Measurements from ENCODE around the gene PDE4C.

Gene PDE4C

DNA sequence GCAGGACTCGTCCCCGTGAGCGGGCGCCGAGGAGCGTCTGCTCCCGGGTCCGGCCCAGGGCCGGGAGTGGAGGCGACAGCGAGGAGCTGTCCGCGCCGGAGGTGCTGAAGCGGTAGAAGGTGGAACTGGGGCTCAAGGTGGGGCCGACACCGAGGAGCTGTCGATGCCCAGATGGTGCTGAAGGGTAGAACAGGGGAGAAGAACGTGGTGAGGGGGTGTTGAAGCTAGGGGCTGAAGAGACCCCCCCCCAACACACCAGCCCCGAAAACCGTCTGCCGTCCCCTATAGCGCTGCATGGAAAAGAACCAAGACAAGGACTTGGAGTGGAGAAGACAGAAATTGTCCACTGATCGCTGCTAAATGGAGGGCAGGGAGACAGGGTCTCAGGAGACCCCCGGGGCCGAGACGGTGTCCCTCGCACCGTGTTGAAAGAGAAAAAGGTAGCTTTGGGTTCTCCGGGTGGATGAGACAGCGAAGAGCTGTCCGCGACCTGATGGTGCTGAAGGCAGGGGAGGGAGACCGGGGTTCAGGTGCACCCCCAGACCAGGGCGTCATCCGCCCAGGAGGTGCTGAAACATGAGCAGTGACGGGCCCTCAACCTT is 7.1 kb upstream of the PDE4C start:
- TF ChIP-seq ZNF384 (IDR thresholded peaks at IDR 0.05) (no peak), SUZ12 (IDR thresholded peaks at IDR 0.05) (no peak), ELF4 (IDR thresholded peaks at IDR 0.05) (no peak), CTBP1 (IDR thresholded peaks at IDR 0.05; ENCODE audit: borderline replicate concordance) (no peak), LEF1 (IDR thresholded peaks at IDR 0.05; ENCODE audit: borderline replicate concordance) (no peak), NFRKB (IDR thresholded peaks at IDR 0.05) (no peak), L3MBTL2 (conservative IDR thresholded peaks at IDR 0.05) (no peak), FOXM1 (IDR thresholded peaks at IDR 0.05; ENCODE audit: borderline replicate concordance) (no peak), SP1 (IDR thresholded peaks at IDR 0.05) (no peak)
- ChIA-PET POLR2A (interaction anchor here (1.7 to 1.9 kb wide), 3 partner anchors 9 to 48 kb away, joined by 4 to 14 read pairs (median 5); partner anchors contain the start of gene JUND), CTCF (interaction anchor here (0.9 to 1.4 kb wide), 5 partner anchors 9 to 46 kb away, joined by 3 to 7 read pairs (median 5); no protein-coding TSS in a partner anchor)
- peak; percentile 80 for DNase-seq (ENCODE audit: extremely low spot score)

DNA sequence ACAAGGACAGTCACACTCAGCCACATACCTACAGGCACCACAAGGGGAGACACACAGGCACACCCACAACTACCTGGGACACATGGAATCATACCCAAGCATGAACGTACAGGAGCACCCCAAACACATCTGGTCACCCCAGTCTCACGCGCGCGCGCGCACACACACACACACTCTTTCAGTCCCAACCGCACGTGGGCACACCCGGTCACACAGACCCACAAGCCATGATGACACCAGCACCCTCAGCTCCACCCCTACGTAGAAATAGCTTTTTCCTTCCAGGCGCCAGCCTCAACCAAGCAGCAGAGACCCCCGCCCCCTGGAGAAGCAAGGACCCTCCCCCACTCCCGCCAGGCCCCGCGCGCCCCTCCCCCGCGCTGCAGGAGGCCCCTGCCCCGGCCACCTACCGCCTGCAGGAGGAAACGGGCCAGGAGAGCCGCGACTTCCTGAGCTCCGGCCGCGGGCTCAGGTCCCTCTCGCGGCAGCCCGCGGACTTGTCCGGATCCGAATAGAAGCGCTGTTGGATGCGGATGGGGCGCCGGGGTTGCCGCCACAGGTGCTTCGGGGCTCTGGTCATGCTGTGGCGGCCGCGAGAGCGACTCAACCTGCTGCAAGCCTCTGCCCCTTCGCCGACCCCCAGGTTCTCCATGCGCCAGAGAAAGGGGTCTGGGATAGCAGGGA is 6.4 kb upstream of the PDE4C start:
- POLR2A ChIA-PET, result interaction anchor here (1.7 to 1.9 kb wide), 3 partner anchors 9 to 49 kb away, joined by 4 to 14 read pairs (median 5); partner anchors contain the start of gene JUND
- CTCF ChIA-PET, result interaction anchor here (0.6 to 1.4 kb wide), 6 partner anchors 9 to 98 kb away, joined by 3 to 7 read pairs (median 3); no protein-coding TSS in a partner anchor
- peak; percentile 64 for DNase-seq (ENCODE audit: extremely low spot score)
- TF ChIP-seq L3MBTL2 (conservative IDR thresholded peaks at IDR 0.05) (no peak), ARNT (IDR thresholded peaks at IDR 0.05) (no peak), BHLHE40 (IDR thresholded peaks at IDR 0.05; ENCODE audit: borderline replicate concordance) (no peak), ELF4 (IDR thresholded peaks at IDR 0.05) (no peak), LEF1 (IDR thresholded peaks at IDR 0.05; ENCODE audit: borderline replicate concordance) (no peak), FOXA1 (IDR thresholded peaks at IDR 0.05) (no peak), HDGF (IDR thresholded peaks at IDR 0.05; ENCODE audit: borderline replicate concordance) (no peak), FOXM1 (IDR thresholded peaks at IDR 0.05; ENCODE audit: borderline replicate concordance) (no peak), NFRKB (IDR thresholded peaks at IDR 0.05) (no peak), ZNF384 (IDR thresholded peaks at IDR 0.05) (no peak), SUZ12 (IDR thresholded peaks at IDR 0.05) (no peak), CTBP1 (IDR thresholded peaks at IDR 0.05; ENCODE audit: borderline replicate concordance) (no peak), TARDBP (IDR thresholded peaks at IDR 0.05) (no peak), SP1 (IDR thresholded peaks at IDR 0.05) (no peak), FOXK2 (IDR thresholded peaks at IDR 0.05) (no peak)
- TF ChIP-seq, protein P1, sequence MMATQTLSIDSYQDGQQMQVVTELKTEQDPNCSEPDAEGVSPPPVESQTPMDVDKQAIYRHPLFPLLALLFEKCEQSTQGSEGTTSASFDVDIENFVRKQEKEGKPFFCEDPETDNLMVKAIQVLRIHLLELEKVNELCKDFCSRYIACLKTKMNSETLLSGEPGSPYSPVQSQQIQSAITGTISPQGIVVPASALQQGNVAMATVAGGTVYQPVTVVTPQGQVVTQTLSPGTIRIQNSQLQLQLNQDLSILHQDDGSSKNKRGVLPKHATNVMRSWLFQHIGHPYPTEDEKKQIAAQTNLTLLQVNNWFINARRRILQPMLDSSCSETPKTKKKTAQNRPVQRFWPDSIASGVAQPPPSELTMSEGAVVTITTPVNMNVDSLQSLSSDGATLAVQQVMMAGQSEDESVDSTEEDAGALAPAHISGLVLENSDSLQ (IDR thresholded peaks at IDR 0.05), result no peak

DNA sequence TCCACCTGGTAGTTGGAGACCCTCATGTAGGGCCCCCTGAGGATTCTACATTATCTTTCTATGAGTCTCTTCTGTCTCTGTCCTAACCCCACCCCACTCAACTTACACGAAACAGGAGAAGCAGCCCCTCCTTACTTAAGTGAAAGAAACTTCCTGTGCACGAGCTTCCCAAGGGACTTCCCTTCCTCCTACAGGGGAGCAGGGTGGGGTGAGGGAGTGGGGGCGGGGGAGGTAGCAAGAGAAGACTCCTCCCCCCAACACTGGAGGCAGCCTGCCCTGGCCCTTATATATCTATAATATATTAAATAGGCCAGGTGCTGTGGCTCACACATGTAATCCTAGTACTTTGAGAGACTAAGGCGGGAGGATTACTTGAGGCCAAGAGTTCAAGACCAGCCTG is 5.5 kb upstream of the PDE4C start:
- TF ChIP-seq FOXA1 (IDR thresholded peaks at IDR 0.05) (no peak), CTBP1 (IDR thresholded peaks at IDR 0.05; ENCODE audit: borderline replicate concordance) (no peak), FOXM1 (IDR thresholded peaks at IDR 0.05; ENCODE audit: borderline replicate concordance) (no peak), ELF4 (IDR thresholded peaks at IDR 0.05) (no peak), ARNT (IDR thresholded peaks at IDR 0.05) (no peak), L3MBTL2 (conservative IDR thresholded peaks at IDR 0.05) (no peak), FOXK2 (IDR thresholded peaks at IDR 0.05) (no peak), SP1 (IDR thresholded peaks at IDR 0.05) (no peak), ZNF384 (IDR thresholded peaks at IDR 0.05) (no peak), TARDBP (IDR thresholded peaks at IDR 0.05) (no peak), SUZ12 (IDR thresholded peaks at IDR 0.05) (no peak), NFRKB (IDR thresholded peaks at IDR 0.05) (no peak)
- ChIA-PET POLR2A (no interaction called here), CTCF (interaction anchor here (0.7 kb wide), 1 partner anchor 12 kb away, joined by 3 read pairs; no protein-coding TSS in a partner anchor)
- DNase-seq (ENCODE audit: extremely low spot score), result no peak

DNA sequence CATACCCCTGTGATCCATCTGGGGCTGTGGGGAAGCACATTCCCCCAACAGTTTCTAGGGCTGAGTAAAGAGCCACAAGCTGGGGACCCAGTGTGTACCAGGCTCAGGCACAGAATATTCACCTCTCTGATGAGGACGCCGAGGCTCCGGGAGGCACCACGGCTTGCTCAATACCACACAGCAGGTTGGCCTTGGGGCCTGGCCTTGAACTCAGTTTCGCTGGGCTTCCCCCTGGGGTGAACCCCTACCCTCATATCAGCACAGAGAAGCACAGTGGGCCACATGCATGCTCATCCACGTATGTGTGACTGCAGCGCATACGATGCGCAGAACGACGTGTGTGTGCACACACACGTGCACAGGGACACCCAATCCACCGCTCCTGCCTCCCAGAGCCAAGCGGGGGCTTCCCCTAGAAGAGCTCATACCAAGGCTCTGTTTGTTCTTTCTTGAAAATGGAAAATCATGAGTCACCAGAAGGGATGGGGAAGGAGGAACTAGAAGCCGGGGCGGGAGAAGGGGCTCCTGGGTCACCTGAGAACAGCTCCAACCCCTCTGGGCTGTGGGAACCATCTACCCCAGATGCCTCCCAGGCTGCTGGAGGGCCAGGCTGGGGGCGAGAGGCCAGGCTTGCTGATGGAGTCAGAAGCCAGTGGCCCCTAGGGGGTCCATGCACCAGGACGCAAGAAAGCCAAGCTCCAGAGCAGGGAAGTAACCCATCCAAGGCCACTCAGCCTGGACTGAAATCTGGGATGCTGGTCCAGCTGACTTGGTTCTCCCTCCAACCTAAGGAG is 4.9 kb upstream of the PDE4C start:
- DNase-seq (ENCODE audit: extremely low spot score), result no peak
- TF ChIP-seq ARNT (IDR thresholded peaks at IDR 0.05) (no peak), ZNF384 (IDR thresholded peaks at IDR 0.05) (no peak), LEF1 (IDR thresholded peaks at IDR 0.05; ENCODE audit: borderline replicate concordance) (no peak)
- ChIA-PET POLR2A (interaction anchor here (1.3 kb wide), 1 partner anchor 51 kb away, joined by 4 read pairs; no protein-coding TSS in a partner anchor), CTCF (no interaction called here)

DNA sequence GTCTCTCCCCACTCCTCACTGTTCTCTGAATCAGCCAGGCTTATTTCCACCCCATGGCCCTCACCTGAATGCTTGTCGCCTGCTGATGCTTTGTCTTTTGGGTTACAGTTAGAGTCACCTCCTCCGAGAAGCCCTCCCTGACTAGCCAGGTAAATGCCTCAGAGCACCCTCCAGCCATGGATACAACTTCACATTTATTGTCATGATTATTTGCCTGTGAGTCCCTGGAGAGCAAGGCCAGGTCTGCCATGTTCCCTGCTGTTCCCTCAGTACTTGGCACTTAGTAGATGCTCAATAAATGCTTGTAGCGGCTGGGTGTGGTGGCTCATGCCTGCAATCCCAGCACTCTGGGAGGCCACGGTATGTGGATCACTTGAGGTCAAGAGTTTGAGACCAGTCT is 3.7 kb upstream of the PDE4C start:
- POLR2A ChIA-PET, result interaction anchor here (1.3 kb wide), 1 partner anchor 52 kb away, joined by 4 read pairs; no protein-coding TSS in a partner anchor
- CTCF ChIA-PET, result no interaction called here
- no peak for DNase-seq (ENCODE audit: extremely low spot score)
- no peak for TF ChIP-seq ELF4 (IDR thresholded peaks at IDR 0.05)
- no peak for TF ChIP-seq CTBP1 (IDR thresholded peaks at IDR 0.05; ENCODE audit: borderline replicate concordance)
- TF ChIP-seq ARNT (IDR thresholded peaks at IDR 0.05), result no peak
- no peak for TF ChIP-seq ZNF384 (IDR thresholded peaks at IDR 0.05)

DNA sequence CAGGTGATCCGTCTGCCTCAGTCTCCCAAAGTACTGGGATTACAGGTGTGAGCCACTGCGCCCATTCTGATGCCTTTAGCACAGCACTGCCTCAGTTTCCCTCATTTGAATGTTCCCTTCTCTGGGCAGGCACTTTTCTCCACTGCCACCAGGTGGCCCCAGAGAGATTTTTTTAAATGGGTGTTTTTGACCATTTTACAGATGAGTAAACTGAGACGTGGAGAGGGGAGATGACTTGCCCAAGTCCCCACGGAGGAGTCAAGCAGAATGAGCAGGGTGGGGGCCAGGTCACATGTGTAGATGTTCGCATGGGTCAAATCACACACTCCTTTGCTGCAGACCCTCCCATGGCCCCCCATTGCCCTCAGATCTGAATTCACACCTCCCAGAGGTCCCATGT is 3.2 kb upstream of the PDE4C start:
- ChIA-PET CTCF (no interaction called here), POLR2A (no interaction called here)
- DNase-seq (ENCODE audit: extremely low spot score), result no peak
- TF ChIP-seq BHLHE40 (IDR thresholded peaks at IDR 0.05; ENCODE audit: borderline replicate concordance), result no peak
- TF ChIP-seq ZNF384 (IDR thresholded peaks at IDR 0.05), result no peak
- TF ChIP-seq FOXM1 (IDR thresholded peaks at IDR 0.05; ENCODE audit: borderline replicate concordance), result no peak
- TF ChIP-seq FOXK2 (IDR thresholded peaks at IDR 0.05), result no peak
- TF ChIP-seq ELF4 (IDR thresholded peaks at IDR 0.05), result no peak
- no peak for TF ChIP-seq TARDBP (IDR thresholded peaks at IDR 0.05)
- TF ChIP-seq NFRKB (IDR thresholded peaks at IDR 0.05), result no peak
- no peak for TF ChIP-seq L3MBTL2 (conservative IDR thresholded peaks at IDR 0.05)
- TF ChIP-seq HDGF (IDR thresholded peaks at IDR 0.05; ENCODE audit: borderline replicate concordance), result no peak
- TF ChIP-seq SP1 (IDR thresholded peaks at IDR 0.05), result no peak
- TF ChIP-seq ARNT (IDR thresholded peaks at IDR 0.05), result no peak
- TF ChIP-seq CTBP1 (IDR thresholded peaks at IDR 0.05; ENCODE audit: borderline replicate concordance), result no peak
- TF ChIP-seq SUZ12 (IDR thresholded peaks at IDR 0.05), result no peak
- TF ChIP-seq, protein P1 (IDR thresholded peaks at IDR 0.05), result no peak
- TF ChIP-seq LEF1 (IDR thresholded peaks at IDR 0.05; ENCODE audit: borderline replicate concordance), result no peak

All from HEK293T (cell line).